Central memory CD4-positive, alpha-beta T cell (primary cell): ENCODE results near the gene PLEKHG3.

ENCODE experiments used
- DNase-seq: peaks from one replicate; pipeline ENCODE4 v3.0.0; 2022

Gene PLEKHG3

DNA sequence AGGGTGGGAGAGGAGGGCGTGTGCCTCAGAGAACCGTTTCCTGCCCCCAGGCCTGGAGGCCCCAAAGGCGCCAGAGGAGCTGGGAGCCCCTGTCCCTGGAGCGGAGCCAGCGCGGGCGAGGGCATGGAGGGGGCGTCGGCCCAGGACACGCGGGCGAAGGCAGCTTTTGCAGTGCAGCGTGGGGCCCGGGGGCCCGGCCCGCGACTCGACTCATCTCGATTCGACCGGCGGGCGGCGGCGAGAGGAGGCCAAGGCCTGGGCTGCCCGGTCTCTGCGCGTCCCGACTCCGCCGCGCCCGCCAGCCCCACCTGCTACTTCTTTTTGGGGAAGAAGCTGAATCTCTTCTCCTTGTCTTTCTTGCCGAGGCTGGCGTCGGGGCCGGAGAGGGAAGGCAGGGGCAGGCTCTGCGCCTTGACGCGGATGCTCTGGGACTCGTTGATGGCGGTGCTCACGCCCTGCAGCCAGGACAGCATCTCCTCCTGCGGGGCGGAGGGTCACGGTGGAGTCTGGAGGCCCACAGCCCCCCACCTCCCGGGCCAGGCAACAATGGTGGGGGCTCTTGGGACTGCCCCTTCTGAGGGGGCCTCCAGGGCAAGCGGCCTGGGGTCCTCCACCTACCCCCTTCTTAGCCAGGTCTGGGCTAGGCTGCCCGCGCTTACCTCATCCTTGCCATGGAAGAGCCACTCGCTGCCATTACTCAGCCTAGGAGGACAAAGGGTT lies 44.9 kb downstream of the PLEKHG3 start:
- DNase-seq: no peak

DNA sequence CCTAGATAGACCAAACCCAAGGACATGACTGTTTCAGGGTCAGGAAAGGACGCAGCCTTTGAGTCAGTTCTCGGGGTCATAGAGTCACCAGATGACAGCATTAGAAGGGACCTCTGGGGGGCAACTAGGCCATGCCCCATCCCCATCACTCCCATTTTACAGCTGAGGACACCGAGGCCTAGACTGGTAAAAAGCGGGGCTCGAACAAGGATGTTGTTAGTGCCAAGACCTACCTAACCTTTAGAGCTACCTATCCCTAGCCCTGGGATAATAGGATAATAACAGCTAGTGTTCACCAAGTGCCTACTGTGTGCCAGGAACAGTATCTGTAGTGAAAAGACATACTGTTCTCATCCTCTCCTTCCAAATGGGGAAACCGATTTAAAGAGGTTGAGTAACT lies 48.7 kb downstream of the PLEKHG3 start:
- no peak for DNase-seq

DNA sequence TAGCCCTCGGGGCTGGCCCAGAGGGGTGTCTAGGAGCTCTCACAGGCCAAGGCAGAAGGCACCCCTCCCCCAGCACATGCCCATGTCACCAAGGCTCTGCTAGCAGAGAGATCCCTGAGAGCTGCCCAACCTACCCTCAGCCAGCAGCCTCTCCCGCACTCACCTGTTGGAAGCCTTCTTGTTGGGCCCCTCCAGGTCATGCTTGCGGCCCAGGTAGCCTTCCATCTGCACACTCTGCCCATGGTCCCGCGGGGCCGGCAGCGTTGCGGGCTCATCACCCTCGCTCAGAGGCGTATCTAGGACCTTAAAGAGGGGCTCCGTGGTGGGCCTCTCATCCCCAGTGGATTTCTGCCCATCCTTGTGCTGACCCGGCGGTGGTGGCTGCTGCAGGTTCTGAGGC lies 49.1 kb downstream of the PLEKHG3 start:
- DNase-seq: no peak

DNA sequence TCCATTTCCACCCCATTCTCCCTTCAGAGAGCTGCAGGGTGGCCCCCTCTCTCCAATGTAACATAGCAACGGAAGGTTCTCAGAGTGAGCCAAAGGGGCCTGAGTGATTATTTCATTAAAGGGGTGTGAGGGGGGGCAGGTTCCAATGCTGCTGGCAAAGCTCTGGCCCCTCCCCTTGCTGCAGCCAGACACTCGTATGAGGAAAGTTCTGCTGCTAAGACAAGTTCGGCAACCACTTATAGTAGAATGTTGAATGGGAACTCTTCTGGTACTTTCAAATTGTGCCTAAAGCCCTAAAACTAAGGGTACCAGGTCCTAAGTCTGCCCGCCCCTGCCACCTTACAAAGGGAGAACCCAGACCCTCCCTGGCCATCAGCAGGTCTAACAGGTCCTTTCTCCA lies 49.8 kb downstream of the PLEKHG3 start:
- no peak for DNase-seq

DNA sequence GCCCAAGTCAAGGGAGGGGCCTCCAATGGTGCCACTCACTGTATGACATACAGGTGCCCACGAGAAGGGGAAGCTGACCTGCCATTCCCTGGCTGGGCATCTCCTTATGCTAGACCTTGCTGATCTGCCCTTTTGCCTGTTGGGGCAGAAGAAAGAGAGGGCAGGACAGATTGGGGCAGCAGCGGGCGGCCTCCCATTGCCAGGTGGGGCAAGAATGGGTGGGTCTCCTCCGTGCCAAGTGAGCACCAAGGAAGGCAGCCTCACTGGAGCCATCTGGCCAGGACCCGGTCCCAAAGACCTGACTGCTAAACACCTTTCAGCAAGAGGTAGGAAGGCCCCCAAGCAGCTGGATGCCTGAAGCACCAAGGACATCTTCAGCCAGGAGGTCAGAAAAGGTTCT lies 50.5 kb downstream of the PLEKHG3 start:
- DNase-seq: no peak

DNA sequence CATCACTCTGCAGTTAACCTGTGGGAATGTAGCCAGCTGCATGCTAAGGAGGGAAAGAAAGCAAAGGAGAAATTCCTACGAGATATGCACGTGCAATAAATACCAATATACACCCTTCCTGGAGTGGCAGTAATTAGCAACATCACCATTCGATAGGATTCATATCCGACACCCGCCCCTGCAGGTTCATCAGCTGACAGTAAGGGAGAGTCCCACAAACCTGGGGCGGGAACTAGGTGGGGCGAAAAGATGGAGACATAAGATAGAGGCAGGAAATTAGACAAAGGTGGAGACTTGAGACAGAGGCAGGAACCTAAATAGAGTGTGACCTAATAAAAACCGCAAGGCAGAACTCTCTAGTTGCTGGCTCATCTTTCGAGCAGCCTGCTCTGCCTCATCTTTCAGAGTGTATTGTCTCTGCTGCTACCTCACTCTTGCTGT lies 51.6 kb downstream of the PLEKHG3 start:
- peak; percentile 92 for DNase-seq

DNA sequence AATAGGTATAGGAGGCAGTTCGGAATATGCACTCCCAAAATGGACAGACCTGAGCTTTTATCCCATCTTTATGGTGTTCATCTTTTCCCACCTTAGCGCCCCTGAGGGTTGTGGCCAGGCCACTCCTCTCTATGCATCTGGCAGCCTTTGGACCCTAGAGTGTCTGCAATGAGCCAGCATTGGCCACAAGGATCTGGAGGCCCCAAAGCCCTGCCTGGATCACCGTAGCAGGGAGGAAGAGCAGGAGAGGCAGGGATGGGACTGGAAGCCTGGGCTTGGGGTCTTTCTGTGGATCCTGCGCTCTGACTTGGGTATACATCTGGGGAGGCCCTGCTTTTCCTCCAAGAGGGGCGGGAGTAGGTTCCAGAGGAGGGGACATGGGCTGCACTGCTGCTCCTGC lies 52.5 kb downstream of the PLEKHG3 start:
- no peak for DNase-seq

DNA sequence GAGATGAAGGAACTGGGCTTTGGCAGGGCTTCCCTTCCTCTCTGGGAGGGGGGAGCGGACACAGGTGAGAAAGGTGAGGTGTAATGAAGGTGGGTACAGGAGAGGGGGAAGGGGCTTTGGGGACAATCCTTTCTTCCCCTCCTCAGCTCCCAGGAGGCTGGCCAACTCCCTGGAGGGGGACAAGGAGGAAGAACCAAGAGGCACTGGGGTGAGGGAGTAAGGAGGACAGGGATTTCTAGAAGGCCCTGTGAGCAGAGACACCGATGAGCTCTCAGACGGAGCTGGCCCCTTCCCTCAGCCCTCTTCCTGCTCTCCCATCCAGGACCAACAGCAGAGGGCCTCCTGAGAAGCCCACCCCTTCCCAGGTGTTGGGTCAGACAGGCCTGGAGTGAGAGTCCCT lies 53.4 kb downstream of the PLEKHG3 start:
- no peak for DNase-seq

DNA sequence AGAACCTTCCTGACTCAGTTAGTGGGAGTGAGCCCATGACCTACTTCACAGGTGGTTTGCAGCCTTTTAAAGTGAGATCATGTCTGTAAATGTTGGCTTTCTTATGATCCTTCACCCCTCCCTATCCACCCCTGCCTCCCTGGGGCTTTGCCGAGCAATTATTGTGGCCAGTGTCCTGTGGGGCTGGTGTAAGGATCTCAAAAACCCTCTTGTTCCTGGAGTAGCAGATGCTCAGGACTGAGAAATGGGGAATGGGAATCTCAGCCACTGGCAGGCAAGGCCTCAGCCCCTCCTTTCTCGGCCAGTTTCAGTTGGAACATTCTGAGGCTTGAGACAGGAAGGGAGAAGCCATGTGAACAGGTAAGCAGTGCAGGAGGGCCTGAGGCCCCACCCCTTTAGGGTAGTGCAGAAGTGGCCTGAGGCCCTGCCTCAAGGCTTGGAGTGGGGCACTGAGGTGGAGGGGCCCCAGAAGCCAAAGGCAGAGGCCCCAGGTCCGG lies 53.8 kb downstream of the PLEKHG3 start:
- DNase-seq: peak; percentile 32

DNA sequence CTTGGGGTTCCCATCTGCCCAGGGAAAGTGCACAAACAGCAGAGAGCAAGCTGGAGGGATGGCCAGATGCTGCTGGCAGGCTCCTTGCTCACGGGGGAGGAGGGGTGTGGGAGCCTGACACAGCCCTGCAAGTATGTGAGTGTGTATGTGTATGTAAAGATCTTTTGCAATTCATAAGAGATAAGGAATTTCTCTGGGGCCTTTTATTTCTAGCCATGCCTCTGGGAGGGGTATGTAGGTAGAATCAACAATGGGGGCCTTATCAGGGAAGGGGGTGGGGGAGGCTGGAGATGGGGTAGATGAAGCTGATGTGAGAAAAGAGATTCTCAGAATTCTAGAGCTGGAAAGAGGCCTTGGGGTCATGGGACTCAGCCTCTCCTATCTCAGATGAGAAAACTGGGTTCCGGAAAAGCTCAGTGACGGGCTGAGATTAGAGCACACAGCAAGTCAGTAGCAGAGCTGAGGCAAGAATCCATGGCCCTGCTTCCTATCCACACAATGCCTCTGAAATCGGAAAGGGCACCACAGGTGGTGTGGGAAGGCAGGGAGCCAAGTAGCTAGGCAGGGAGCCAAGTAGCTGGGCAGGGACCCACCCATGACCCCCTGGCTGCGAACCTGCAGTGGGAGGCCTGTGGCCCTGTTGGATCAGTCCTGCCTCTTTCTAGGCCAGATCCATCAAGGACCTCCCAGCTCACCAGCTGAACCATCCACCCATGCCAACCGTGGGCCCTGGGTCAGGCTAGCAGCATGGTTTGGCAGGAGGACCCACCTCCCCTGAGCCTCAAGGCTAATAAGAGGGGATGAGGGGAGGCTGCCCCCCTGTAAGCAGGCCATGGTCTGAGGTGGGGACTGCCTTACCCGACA lies 54.7 kb downstream of the PLEKHG3 start:
- DNase-seq: no peak

DNA sequence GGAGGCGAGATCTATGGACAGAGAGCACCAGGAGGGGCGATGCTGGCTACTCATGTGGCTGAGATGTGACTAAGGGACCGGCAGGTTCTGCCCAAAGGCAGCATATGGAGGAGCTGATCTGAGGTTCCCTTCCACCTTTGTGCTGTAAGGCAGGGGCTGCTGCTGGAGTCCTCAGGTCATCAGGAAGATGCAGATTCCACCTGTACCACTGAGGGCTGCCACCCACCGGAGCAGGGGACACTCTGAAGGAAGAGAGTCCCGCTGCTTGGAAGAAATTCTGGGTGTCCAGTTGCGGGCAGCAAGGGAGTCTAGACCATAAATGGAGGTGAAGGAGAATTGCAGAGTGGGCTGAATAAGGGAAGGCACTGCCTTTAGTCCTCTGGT lies 55.3 kb downstream of the PLEKHG3 start:
- no peak for DNase-seq

DNA sequence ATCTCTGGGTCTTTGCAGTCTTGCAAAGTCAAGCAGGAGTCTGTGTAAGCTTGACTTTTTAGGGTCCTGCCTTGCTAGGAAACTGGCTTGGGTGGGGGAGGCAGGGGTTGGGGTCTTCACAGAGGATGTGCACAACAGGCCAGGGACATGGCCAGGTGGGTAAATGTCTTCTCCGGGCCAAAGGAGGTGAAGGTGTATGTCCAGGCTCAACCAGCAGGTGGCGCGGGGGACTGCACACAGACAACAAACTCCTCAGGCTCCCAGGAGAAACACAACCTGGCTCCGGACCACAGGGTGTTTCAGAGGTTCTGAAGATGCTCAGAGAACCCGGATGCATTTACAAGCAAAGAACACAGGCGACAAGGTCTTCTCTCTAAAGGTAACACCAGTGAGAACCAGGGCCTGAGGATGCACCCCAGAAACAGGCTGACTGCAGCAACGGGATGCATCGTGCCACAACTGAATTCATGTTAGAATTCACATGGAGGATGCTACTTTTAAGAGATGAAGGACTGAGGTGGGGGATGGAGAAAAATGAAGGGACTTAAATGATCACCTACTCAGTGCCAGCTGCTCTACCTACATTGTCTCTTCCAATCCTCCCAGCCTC lies 56.0 kb downstream of the PLEKHG3 start:
- peak; percentile 47 for DNase-seq

DNA sequence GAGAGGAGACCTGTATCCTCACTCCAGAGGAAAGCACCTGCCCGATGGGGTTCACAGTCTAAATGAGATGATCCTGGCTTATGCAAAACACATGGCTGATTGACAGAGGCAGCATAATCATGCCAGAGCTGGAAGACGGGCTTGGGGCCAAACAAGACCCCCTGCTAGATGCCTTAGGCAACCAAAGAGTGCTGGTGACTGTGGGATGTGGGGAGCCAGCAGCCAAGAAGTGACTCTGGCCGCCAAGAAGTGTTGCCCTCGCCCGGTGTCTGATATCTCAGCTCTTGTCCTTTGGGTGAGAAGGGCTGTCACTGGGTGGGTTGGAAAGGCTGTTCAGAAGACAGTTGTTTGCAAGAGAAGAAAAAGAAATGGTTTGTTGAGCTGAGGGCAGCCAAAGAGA lies 56.7 kb downstream of the PLEKHG3 start:
- DNase-seq: no peak

DNA sequence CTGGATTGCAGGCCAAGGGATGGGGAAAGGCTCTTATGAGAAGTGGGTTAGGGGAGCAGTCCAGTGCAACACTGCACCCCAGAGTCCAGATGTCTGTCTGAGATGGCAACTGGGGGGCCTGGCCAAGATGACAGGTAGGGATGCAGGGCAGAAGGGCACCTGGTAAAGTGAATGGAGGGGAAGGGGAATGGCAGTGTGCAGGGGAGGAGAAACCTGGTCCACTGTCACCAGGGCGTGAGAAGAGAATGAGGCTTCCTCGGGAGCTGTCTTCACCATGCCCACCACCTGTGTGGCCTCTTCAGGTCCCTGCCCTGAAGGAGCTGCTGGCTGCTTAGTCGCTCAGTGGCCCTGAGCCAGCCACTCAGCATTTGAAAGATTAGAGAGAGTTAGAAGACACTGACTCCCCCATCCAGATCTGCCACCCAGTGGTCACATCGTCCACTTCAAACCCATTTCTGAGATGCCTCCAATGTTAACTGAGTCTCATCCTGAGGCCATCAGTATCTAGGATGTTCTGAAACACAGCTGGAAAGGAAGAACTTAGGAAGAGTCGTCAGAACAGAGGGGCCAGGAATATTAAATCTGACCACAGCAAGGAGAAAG lies 57.3 kb downstream of the PLEKHG3 start:
- DNase-seq: no peak

DNA sequence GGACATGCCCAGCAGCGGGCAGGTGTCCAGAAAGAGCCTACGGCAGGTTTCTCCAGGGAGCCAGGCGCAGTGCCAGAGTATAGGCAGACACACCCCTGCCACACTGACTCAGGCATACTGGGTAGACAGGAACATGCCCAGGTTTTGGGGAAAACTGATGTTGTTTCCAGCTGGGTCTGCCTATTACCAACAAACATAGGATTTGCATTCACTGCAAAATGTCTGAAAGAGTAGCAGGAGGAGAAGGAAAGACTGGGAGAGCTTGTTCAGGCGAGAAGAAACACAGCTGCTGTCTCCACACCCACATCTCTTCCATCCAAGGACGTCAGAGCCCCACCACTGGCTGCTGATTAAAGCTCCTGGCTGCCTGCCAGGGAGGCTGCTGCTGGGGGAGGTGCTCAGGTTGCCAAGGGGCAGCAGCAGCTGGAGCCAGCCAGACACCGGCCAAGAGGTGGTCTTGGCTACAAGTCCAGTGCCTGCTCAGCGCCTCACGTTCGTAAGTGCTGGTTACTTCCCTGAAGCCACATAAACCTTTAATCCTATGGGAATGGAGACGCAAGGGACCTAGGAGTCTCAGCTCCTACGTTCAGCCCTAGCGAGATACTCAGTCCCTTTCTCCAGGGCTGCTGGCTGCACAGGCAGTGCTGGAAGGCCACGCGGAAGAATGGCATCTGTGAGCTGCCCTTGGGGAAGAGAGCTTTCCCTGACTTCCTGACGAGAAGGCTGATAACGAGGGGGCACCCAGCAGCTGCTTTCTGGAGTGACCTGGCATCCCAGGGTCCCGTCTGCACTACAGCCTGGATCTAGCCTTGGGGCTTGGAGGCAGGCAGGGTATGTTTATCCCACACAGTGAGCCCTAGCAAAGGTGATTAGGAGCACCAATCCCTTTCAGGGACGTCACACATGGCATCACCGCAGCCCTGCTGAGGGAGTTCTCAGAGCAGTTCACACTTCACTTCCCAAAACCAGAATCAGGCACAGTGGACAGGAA lies 58.1 kb downstream of the PLEKHG3 start:
- peak; percentile 60 for DNase-seq

DNA sequence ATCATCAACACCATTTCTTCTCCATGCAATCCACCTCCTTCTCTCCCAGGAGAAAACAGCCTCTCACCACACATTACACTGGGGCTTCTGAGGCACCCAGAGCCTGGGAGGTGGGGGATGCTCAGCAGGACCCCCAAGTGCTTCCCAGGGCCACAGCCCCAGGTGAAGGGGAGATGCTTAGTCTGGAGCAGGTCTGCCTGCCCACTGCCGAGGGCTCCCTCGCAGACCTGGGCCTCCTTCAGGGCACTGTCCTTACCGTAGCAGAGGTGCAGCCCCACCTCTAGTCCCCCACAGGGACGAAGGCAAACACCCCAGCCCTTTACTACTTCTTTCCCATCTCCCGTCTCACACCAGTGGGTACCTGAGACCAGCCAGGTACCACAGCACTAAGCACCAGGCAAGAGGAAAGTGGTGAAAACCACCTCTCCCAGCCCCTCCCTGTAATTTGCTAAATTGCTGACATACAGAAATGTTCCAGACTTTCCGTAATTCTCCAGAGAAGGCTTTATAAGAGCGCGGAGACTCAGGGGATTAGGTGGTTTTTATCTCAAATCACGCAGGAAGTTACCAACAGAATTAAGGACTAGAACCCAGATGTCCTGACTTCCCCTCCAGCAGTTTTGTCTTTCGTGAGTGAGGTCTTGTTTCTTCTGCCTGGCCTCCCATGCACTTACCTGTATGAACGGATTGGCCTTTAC lies 59.0 kb downstream of the PLEKHG3 start:
- DNase-seq: no peak

DNA sequence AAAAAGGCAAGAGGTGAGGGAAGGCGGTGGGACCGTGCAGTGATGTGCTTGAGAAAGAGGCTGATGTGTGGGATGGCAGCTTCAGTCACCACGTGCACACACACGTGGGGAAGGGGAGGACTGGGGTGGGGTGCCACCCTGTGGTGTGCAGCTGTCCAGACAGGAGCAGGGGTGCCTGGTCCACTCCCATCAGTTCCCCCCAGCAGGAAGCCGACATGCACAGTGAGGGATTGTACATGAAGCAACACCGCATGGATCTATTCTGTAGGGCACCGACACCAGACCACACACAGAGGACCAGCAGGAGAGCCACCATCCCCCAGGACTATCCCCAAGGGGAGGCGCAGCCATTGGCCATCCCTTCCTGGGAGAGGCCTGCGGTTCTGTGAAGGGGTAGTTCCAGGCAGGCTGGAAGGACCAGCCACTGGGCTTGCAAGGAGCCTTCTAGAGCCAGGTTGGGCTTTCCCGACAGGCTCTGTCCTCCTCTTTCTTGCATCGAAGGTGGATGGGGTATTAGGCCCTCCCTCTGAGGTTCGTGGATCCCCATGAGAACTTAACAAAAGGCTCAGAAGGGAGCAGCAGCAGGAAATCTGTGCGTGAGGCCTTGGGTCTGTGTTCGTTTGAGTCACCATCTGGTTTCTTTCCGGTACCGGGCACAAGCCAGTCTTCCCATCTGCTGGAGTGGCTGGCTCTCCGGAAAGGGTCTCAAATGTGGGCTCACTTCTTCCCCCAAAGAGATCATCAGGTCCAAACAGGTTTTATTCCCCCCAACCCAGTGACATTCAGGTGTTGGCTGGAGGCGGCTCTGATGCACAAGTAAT lies 59.8 kb downstream of the PLEKHG3 start:
- no peak for DNase-seq

DNA sequence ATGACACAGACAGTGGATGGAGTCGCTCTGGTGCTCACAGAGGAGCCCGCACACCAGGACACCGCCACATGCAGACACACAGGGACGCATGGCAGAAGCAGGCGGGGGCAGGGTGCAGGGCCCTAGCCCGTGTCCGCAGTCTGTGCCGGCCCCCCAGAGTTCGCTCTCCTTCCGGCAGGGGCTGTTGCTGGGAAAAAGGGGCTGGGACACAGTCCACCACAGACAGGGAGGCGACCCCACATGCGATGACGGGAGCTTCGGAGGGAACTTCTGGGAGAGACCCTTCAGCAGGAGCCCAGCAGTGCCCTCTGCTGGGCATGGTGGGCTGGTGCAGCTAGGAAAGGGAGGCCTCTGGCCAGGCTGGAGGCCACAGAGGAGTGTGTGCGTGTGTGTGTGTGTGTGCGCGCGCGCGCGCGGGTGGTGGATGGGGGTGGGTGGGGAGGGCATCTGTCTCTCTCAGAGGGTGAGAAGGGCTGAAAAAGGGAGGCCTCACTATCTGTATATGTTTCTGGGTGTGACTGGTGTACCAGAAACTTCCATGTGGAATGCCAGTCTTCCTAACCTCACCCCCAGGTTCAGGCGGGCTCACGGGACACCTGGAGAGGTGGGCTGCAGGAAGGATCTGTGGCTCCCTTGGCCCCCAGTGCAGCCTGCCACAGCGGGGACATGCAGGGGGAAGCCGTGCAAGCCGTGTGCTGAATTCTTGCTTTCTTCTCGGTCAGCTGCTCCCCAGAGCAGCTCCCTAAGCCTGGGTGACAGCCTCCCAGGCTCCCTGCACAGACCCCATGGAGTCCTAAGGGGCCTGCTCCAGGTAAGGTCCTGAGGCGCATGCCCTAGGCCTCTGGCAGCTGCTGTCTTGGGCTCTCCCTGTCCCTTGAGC lies 60.7 kb downstream of the PLEKHG3 start:
- peak; percentile 60 for DNase-seq

DNA sequence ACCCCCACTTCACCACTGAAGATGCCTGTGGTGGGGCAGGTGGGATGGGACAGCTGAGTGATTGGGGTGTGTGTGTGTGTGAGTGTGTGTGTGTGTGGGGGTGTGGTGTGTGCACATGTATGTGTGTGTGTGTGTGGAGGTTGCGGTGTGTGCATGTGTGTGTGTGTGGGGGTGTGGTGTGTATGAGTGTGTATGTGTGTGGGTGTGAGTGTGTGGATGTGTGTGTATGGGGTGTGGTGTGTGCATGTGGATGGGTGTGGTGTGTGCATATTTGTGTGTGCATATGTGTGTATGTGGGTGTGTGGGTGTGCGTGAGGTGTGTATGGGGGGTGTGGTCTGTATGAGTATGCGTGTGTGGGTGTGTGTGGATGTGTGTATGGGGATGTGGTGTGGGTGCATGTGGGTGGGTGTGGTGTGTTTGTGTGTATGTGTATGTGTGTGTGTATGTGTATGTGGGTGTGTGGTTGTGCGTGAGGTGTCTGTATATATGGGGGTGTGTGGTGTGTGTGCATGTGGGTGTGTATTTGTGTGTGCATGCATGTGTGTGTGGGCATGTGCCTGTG lies 61.6 kb downstream of the PLEKHG3 start:
- DNase-seq: no peak
